ENCODE measurements around the gene MEGF6.

The MEGF6 gene

DNA sequence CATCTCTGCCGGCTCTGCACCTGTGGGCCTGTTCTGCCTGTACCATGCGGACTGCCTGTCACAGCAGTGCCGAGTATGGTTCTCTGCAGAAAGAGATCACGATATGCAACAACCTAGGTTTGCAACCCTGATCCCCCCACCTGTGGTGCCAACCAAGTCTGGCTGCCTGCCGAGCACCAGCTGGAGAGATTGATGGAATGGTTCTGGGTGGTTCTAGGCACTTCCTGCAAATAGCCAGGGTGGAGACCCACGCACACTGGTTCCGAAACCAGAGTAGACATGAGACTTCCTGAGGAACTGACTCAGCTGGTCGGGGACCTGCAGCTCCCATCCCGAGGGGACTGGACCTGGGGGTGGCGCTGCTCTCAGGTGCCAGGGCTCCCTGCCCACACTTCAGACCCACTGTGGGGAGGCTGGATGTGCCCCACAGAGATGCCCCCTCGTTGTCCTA, 18.9 kb upstream of the MEGF6 start:
- no peak for TF ChIP-seq EZH2phosphoT487 (IDR thresholded peaks at IDR 0.05; ENCODE audit: borderline replicate concordance, low read length)
- TF ChIP-seq CTCF (IDR thresholded peaks at IDR 0.05; ENCODE audit: low read depth, low read length, poor library complexity, severe bottlenecking) = no peak
- no peaks in the 10 kb centered on the region for H3K9me2 ChIP-seq (replicated peaks; ENCODE audit: control insufficient read depth, low read length)
- H3K27ac ChIP-seq (ENCODE audit: low read depth, low read length) = no peak overlapping the region
- H3K4me1 ChIP-seq (ENCODE audit: control insufficient read depth, low read length) = 0 out of 2 replicates have a peak, but pooled peaks cover 6% of the 10 kb centered on the region
- H3K9me3 ChIP-seq (ENCODE audit: control insufficient read depth, insufficient read depth, low read length) = no peaks in the 10 kb centered on the region
- H3K79me2 ChIP-seq (ENCODE audit: control insufficient read depth, low read length) = no peaks in the 10 kb centered on the region
- no peak overlapping the region for H3K4me3 ChIP-seq (ENCODE audit: low read length)
- no peaks in the 10 kb centered on the region for H4K20me1 ChIP-seq (ENCODE audit: control insufficient read depth, insufficient read depth, low read depth, low read length)
- peaks cover 21% of the 10 kb centered on the region for H3K36me3 ChIP-seq (ENCODE audit: control insufficient read depth, low read length)
- no peaks in the 10 kb centered on the region for H3F3A ChIP-seq (ENCODE audit: control insufficient read depth, insufficient read depth)
- H3K4me2 ChIP-seq (ENCODE audit: low read length) = no peak overlapping the region
- no peaks in the 10 kb centered on the region for H3K27me3 ChIP-seq (ENCODE audit: control insufficient read depth, low read length)

GRCh38 chr1:3629561-3630160, 18.4 kb upstream of the MEGF6 start:
- Histone ChIP-seq H3K79me2 (ENCODE audit: control insufficient read depth, low read length) (no peaks in the 10 kb centered on the region), H3K27me3 (ENCODE audit: control insufficient read depth, low read length) (no peaks in the 10 kb centered on the region), H3K4me1 (ENCODE audit: control insufficient read depth, low read length) (0 out of 2 replicates have a peak, but pooled peaks cover 6% of the 10 kb centered on the region), H3K9me2 (replicated peaks; ENCODE audit: control insufficient read depth, low read length) (no peaks in the 10 kb centered on the region), H3K36me3 (ENCODE audit: control insufficient read depth, low read length) (peaks cover 16% of the 10 kb centered on the region), H3F3A (ENCODE audit: control insufficient read depth, insufficient read depth) (no peaks in the 10 kb centered on the region), H4K20me1 (ENCODE audit: control insufficient read depth, insufficient read depth, low read depth, low read length) (no peaks in the 10 kb centered on the region), H3K9me3 (ENCODE audit: control insufficient read depth, insufficient read depth, low read length) (no peaks in the 10 kb centered on the region), H3K4me2 (ENCODE audit: low read length) (no peak overlapping the region), H3K4me3 (ENCODE audit: low read length) (no peak overlapping the region), H3K27ac (ENCODE audit: low read depth, low read length) (no peak overlapping the region)
- TF ChIP-seq EZH2phosphoT487 (IDR thresholded peaks at IDR 0.05; ENCODE audit: borderline replicate concordance, low read length) (no peak), CTCF (IDR thresholded peaks at IDR 0.05; ENCODE audit: low read depth, low read length, poor library complexity, severe bottlenecking) (no peak)

- H4K20me1 ChIP-seq (ENCODE audit: control insufficient read depth, insufficient read depth, low read depth, low read length) = no peaks in the 10 kb centered on the region
- no peaks in the 10 kb centered on the region for H3K9me2 ChIP-seq (replicated peaks; ENCODE audit: control insufficient read depth, low read length)
- H3K9me3 ChIP-seq (ENCODE audit: control insufficient read depth, insufficient read depth, low read length) = no peaks in the 10 kb centered on the region
- no peak overlapping the region for H3K27ac ChIP-seq (ENCODE audit: low read depth, low read length)
- no peaks in the 10 kb centered on the region for H3K79me2 ChIP-seq (ENCODE audit: control insufficient read depth, low read length)
- TF ChIP-seq EZH2phosphoT487 (IDR thresholded peaks at IDR 0.05; ENCODE audit: borderline replicate concordance, low read length) (no peak), CTCF (IDR thresholded peaks at IDR 0.05; ENCODE audit: low read depth, low read length, poor library complexity, severe bottlenecking) (no peak)
- no peaks in the 10 kb centered on the region for H3F3A ChIP-seq (ENCODE audit: control insufficient read depth, insufficient read depth)
- H3K4me3 ChIP-seq (ENCODE audit: low read length) = no peak overlapping the region
- peaks cover 5% of the 10 kb centered on the region; the same call in 1 of the 2 replicates for H3K27me3 ChIP-seq (ENCODE audit: control insufficient read depth, low read length)
- no peak overlapping the region for H3K4me2 ChIP-seq (ENCODE audit: low read length)
- peaks cover 13% of the 10 kb centered on the region for H3K4me1 ChIP-seq (ENCODE audit: control insufficient read depth, low read length)
- H3K36me3 ChIP-seq (ENCODE audit: control insufficient read depth, low read length) = peaks cover 16% of the 10 kb centered on the region
These were observed 17.1 kb upstream of the MEGF6 start for GRCh38 chr1:3628445-3628844.
